H9 (cell line): ENCODE measurements around the gene TBCEL. TPM values are rescaled to one million over a fixed set of nuclear protein-coding genes. Genes with fewer than 3 reads are reported as not detected.

Experiments
- DNase-seq: peaks from one replicate; pipeline ENCODE4 v3.0.0-alpha.2; 2017
- H2AFZ ChIP-seq: one replicate; pipeline ENCODE4 v1.6.1; 2013; ENCODE audit warnings: mild to moderate bottlenecking, low read length, control low read depth, moderate library complexity
- H2AK5ac ChIP-seq: 2 replicates; pipeline ENCODE4 v1.6.1; 2013; ENCODE audit warnings: low read length, control low read depth, mixed read lengths; ENCODE audit not compliant: insufficient read length
- H2BK120ac ChIP-seq: one replicate; pipeline ENCODE4 v1.6.1; 2013; ENCODE audit warnings: low read depth, mild to moderate bottlenecking, low read length, control low read depth, inconsistent platforms; ENCODE audit not compliant: poor library complexity, severe bottlenecking
- H2BK12ac ChIP-seq: 2 replicates; pipeline ENCODE4 v1.6.1; 2013; ENCODE audit warnings: low read length, control low read depth, mixed read lengths, low read depth; ENCODE audit not compliant: insufficient read length
- H2BK15ac ChIP-seq: 2 replicates; pipeline ENCODE4 v1.6.1; 2013; ENCODE audit warnings: low read depth, low read length, control low read depth
- H2BK20ac ChIP-seq: one replicate; pipeline ENCODE4 v1.6.1; 2013; ENCODE audit warnings: low read depth, mild to moderate bottlenecking, low read length, control low read depth, inconsistent platforms; ENCODE audit not compliant: poor library complexity, severe bottlenecking
- H2BK5ac ChIP-seq: 2 replicates; pipeline ENCODE4 v1.6.1; 2013; ENCODE audit warnings: low read length, control low read depth, mixed read lengths; ENCODE audit not compliant: insufficient read length
- H3K14ac ChIP-seq: 2 replicates; pipeline ENCODE4 v1.6.1; 2013; ENCODE audit warnings: low read length, control low read depth; ENCODE audit not compliant: insufficient read depth
- H3K18ac ChIP-seq: 2 replicates; pipeline ENCODE4 v1.6.1; 2013; ENCODE audit warnings: low read depth, mild to moderate bottlenecking, mixed read lengths, low read length, control low read depth; ENCODE audit not compliant: insufficient read length
- H3K23ac ChIP-seq: 2 replicates; pipeline ENCODE4 v1.6.1; 2013; ENCODE audit warnings: low read length, control low read depth, mixed read lengths, low read depth; ENCODE audit not compliant: insufficient read length
- H3K23me2 ChIP-seq: 2 replicates; pipeline ENCODE4 v1.6.1; 2013; ENCODE audit warnings: low read depth, mild to moderate bottlenecking, mixed read lengths, low read length, control low read depth; ENCODE audit not compliant: insufficient read length, poor library complexity, severe bottlenecking
- H3K27ac ChIP-seq: 2 replicates; pipeline ENCODE4 v1.5.1; 2013; ENCODE audit warnings: low read length, control low read depth, mixed read lengths, low read depth; ENCODE audit not compliant: insufficient read length
- H3K27me3 ChIP-seq: 2 replicates; pipeline ENCODE4 v1.6.1; 2013; ENCODE audit warnings: low read length, control low read depth, inconsistent platforms; ENCODE audit not compliant: insufficient read depth
- H3K4ac ChIP-seq: 2 replicates; pipeline ENCODE4 v1.6.1; 2013; ENCODE audit warnings: low read depth, mild to moderate bottlenecking, control low read depth, inconsistent platforms, low read length, moderate library complexity
- H3K4me1 ChIP-seq: 2 replicates; pipeline ENCODE4 v1.6.1; 2013; ENCODE audit warnings: low read length, control low read depth, inconsistent platforms; ENCODE audit not compliant: insufficient read depth
- H3K4me2 ChIP-seq: 2 replicates; pipeline ENCODE4 v1.6.1; 2013; ENCODE audit warnings: low read length, control low read depth, mixed read lengths; ENCODE audit not compliant: insufficient read length, insufficient read depth
- H3K56ac ChIP-seq: 2 replicates; pipeline ENCODE4 v1.6.1; 2013; ENCODE audit warnings: low read depth, mild to moderate bottlenecking, mixed read lengths, low read length, control low read depth; ENCODE audit not compliant: insufficient read length
- H3K79me1 ChIP-seq: 2 replicates; pipeline ENCODE4 v1.6.1; 2013; ENCODE audit warnings: low read depth, mild to moderate bottlenecking, moderate library complexity, low read length, control low read depth, inconsistent platforms; ENCODE audit not compliant: insufficient read depth, poor library complexity, severe bottlenecking
- H3K79me2 ChIP-seq: 2 replicates; pipeline ENCODE4 v1.6.1; 2013; ENCODE audit warnings: low read length, control low read depth, inconsistent platforms; ENCODE audit not compliant: insufficient read depth
- H3K9ac ChIP-seq: 2 replicates; pipeline ENCODE4 v1.6.1; 2013; ENCODE audit warnings: low read length, control low read depth, mixed read lengths; ENCODE audit not compliant: insufficient read length; ENCODE audit errors: extremely low read depth
- H3K9me3 ChIP-seq: one replicate; pipeline ENCODE4 v1.6.1; 2013; ENCODE audit warnings: low read depth, low read length, inconsistent platforms; ENCODE audit not compliant: control insufficient read depth
- H3T11ph ChIP-seq: one replicate; pipeline ENCODE4 v1.6.1; 2013; ENCODE audit warnings: mild to moderate bottlenecking, low read length, control low read depth, inconsistent platforms
- H4K20me1 ChIP-seq: one replicate; pipeline ENCODE4 v1.6.1; 2013; ENCODE audit not compliant: control insufficient read depth, insufficient read length, insufficient read depth
- H4K5ac ChIP-seq: 2 replicates; pipeline ENCODE4 v1.6.1; 2013; ENCODE audit warnings: low read depth, mild to moderate bottlenecking, mixed read lengths, low read length, control low read depth; ENCODE audit not compliant: insufficient read length
- H4K8ac ChIP-seq: replicated peaks from 2 replicates; pipeline ENCODE4 v1.6.1; 2013; ENCODE audit warnings: low read length, control low read depth, mixed read lengths, low read depth; ENCODE audit not compliant: insufficient read length
- H4K91ac ChIP-seq: 2 replicates; pipeline ENCODE4 v1.6.1; 2013; ENCODE audit warnings: low read depth, mild to moderate bottlenecking, moderate library complexity, mixed read lengths, low read length, control low read depth; ENCODE audit not compliant: insufficient read length
- H3K27ac Mint-ChIP-seq, 3 experiments: 2 replicates in 2 of 3; 3 replicates in 1 of 3; pipeline ENCODE4 v1.8.0; 2020 to 2021; ENCODE audit warnings: mixed read lengths in 3 of 3, mild to moderate bottlenecking in 1 of 3, moderate library complexity in 1 of 3
- H3K27me3 Mint-ChIP-seq: 2 replicates; pipeline ENCODE4 v1.8.0; 2021; ENCODE audit warnings: low read depth, mild to moderate bottlenecking, moderate library complexity, mixed read lengths
- H3K36me3 Mint-ChIP-seq, 3 experiments: 2 replicates in 2 of 3; 3 replicates in 1 of 3; pipeline ENCODE4 v1.8.0; 2020 to 2021; ENCODE audit warnings: low read depth in 3 of 3, mixed read lengths in 3 of 3; ENCODE audit not compliant: insufficient read depth in 1 of 3
- H3K4me1 Mint-ChIP-seq, 2 experiments: 2 replicates each; pipeline ENCODE4 v1.8.0; 2020; ENCODE audit warnings: mixed read lengths in 2 of 2
- H3K4me3 Mint-ChIP-seq, 2 experiments: 2 replicates in 1 of 2; 3 replicates in 1 of 2; pipeline ENCODE4 v1.8.0; 2020 to 2021; ENCODE audit warnings: mild to moderate bottlenecking in 2 of 2, mixed read lengths in 2 of 2, moderate library complexity in 1 of 2
- H3K9me3 Mint-ChIP-seq, 2 experiments: 2 replicates in 1 of 2; 3 replicates in 1 of 2; pipeline ENCODE4 v1.8.0; 2020; ENCODE audit warnings: mild to moderate bottlenecking in 2 of 2, mixed read lengths in 2 of 2, moderate library complexity in 1 of 2
- whole genome bisulfite sequencing: extraction: QIAGEN DNeasy Blood & Tissue Kit; methylation state at CpG from one replicate; pipeline ENCODE4 v1.1.7; 2013; ENCODE audit warnings: missing lambda C conversion rate, low lambda C conversion rate, mixed read lengths; ENCODE audit not compliant: insufficient read length; ENCODE audit errors: extremely low coverage; 5-methylcytosine and 5-hydroxymethylcytosine counted together
- total RNA-seq: library from RNA; stranded (reverse); gene quantifications from 2 replicates; pipeline ENCODE4 v1.2.1, GENCODE V29; 2021
- TF ChIP-seq, protein P1 (sequence below): fragments of 200-600 bp; sonication (generic); conservative IDR thresholded peaks from 3 replicates; pipeline ENCODE4 v1.8.0; 2021; ENCODE audit warnings: antibody characterized with exemption, mild to moderate bottlenecking

The TBCEL gene
- total RNA-seq, 1 experiment from 2014 or later, result 17.3 TPM

DNA sequence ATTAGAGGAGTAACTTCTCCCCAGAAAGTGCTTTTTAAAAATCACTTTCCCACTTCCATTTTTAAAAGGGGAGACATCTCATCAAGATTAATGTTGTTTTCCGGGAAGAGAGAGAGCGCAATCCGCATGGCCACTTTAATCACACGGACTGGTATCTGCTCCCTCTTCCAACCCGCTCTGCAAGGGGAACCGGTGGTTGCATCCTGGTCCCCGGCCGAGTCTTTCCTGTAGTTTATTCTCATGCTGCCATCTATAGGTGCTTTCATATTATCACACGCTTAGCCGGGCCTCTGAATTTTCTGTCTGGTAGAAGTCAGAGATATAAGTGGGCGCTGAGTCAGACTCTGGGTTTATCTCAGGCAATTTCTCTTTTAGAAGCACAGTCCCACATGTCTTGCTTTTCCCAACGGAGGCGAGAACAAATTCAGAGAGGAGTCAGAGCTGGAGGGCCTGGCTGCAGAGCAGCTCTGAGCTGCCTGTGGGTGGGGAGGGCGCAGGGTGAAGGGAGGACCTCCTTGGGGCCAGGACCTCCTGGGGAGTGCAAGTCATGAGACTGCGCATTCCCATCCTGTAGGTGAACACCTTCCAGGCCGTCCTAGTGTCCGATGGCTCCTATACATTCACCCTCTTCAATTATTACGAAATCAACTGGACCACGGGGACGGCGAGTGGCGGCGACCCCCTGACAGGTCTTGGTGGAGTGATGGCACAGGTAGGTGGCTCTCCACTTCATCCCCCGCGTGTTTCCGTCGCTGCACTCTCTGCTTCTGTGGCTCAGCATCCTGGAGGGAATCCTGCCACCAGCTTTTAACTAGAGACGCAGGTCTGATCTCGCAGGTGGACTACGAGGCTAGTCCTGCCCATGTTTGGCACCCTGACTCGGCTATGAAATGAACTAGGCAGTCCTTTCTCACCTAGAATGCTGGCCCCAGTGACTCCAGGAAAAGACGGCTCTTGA lies 88.9 kb downstream of the TBCEL start:
- H4K20me1 ChIP-seq, result no peaks in the 10 kb centered on the region
- H2BK5ac ChIP-seq, result no peak overlapping the region
- no peaks in the 10 kb centered on the region for H3K79me1 ChIP-seq
- H3K23me2 ChIP-seq, result no peaks in the 10 kb centered on the region
- 0 out of 2 replicates have a peak, but pooled peaks cover 2% of the 10 kb centered on the region for H3K4me1 ChIP-seq
- H3K27ac Mint-ChIP-seq, result no peak overlapping the region
- peaks cover 15% of the 10 kb centered on the region for H3K27me3 Mint-ChIP-seq
- no peak overlapping the region for H3K9ac ChIP-seq
- H3K18ac ChIP-seq, result no peak overlapping the region
- H2AK5ac ChIP-seq, result no peak overlapping the region
- H4K91ac ChIP-seq, result no peak overlapping the region
- WGBS, result no CpG with 5 or more reads among the region's 32 CpGs
- H3K14ac ChIP-seq, result no peak overlapping the region
- no peak overlapping the region; the same call in 1 of the 2 replicates for H2BK15ac ChIP-seq
- no peak overlapping the region for H4K8ac ChIP-seq
- no peak overlapping the region for H3K4me2 ChIP-seq
- H2BK12ac ChIP-seq, result no peak overlapping the region
- no peak overlapping the region for H3K4me3 Mint-ChIP-seq
- no peak overlapping the region for H3T11ph ChIP-seq
- H4K5ac ChIP-seq, result no peak overlapping the region
- H3K27me3 ChIP-seq, result no peaks in the 10 kb centered on the region
- H3K9me3 Mint-ChIP-seq, result no peaks in the 10 kb centered on the region
- H3K79me2 ChIP-seq, result no peaks in the 10 kb centered on the region
- H3K9me3 ChIP-seq, result no peaks in the 10 kb centered on the region
- no peak overlapping the region for H3K27ac ChIP-seq
- no peak overlapping the region for H2BK120ac ChIP-seq
- no peak overlapping the region for H3K4ac ChIP-seq
- peak; percentile 78 for DNase-seq
- TF ChIP-seq, protein P1, sequence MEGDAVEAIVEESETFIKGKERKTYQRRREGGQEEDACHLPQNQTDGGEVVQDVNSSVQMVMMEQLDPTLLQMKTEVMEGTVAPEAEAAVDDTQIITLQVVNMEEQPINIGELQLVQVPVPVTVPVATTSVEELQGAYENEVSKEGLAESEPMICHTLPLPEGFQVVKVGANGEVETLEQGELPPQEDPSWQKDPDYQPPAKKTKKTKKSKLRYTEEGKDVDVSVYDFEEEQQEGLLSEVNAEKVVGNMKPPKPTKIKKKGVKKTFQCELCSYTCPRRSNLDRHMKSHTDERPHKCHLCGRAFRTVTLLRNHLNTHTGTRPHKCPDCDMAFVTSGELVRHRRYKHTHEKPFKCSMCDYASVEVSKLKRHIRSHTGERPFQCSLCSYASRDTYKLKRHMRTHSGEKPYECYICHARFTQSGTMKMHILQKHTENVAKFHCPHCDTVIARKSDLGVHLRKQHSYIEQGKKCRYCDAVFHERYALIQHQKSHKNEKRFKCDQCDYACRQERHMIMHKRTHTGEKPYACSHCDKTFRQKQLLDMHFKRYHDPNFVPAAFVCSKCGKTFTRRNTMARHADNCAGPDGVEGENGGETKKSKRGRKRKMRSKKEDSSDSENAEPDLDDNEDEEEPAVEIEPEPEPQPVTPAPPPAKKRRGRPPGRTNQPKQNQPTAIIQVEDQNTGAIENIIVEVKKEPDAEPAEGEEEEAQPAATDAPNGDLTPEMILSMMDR, result peak; percentile 73
- H3K23ac ChIP-seq, result no peak overlapping the region
- no peak overlapping the region for H2BK20ac ChIP-seq
- peaks cover 11 to 13% of the 10 kb centered on the region in 2 experiments for H3K4me1 Mint-ChIP-seq
- no peak overlapping the region for H3K56ac ChIP-seq
- no peak overlapping the region for H2AFZ ChIP-seq
- no peaks in the 10 kb centered on the region for H3K36me3 Mint-ChIP-seq
